GM13976 (cell line): ENCODE measurements around the gene RNF213.

Experiments used
- DNase-seq: peaks from one replicate; pipeline ENCODE4 v3.0.0; 2012; ENCODE audit warnings: low spot score
- in situ Hi-C: fragments of 300-500 bp; cut with MboI; formaldehyde crosslinking; loops from one replicate; pipeline ENCODE4 v1.12.0; 2022; ENCODE audit warnings: low sequenced_read_pairs, mixed read lengths, inconsistent platforms; ENCODE audit not compliant: unreplicated experiment
- TF ChIP-seq, protein P1 (sequence below): IDR thresholded peaks from 2 replicates; pipeline ENCODE4 v1.5.1; 2012; ENCODE audit warnings: borderline replicate concordance, mild to moderate bottlenecking; ENCODE audit not compliant: insufficient read depth; ENCODE audit errors: extremely low read depth, missing control alignments, control extremely low read depth

Gene RNF213

GRCh38 chr17:80289616-80290015 is 29.0 kb downstream of the RNF213 start:
- TF ChIP-seq, protein P1, sequence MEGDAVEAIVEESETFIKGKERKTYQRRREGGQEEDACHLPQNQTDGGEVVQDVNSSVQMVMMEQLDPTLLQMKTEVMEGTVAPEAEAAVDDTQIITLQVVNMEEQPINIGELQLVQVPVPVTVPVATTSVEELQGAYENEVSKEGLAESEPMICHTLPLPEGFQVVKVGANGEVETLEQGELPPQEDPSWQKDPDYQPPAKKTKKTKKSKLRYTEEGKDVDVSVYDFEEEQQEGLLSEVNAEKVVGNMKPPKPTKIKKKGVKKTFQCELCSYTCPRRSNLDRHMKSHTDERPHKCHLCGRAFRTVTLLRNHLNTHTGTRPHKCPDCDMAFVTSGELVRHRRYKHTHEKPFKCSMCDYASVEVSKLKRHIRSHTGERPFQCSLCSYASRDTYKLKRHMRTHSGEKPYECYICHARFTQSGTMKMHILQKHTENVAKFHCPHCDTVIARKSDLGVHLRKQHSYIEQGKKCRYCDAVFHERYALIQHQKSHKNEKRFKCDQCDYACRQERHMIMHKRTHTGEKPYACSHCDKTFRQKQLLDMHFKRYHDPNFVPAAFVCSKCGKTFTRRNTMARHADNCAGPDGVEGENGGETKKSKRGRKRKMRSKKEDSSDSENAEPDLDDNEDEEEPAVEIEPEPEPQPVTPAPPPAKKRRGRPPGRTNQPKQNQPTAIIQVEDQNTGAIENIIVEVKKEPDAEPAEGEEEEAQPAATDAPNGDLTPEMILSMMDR: no peak
- in situ Hi-C loops: no loop called here
- no peak for DNase-seq

- in situ Hi-C loops: no loop called here
- no peak for DNase-seq
- TF ChIP-seq, protein P1: no peak
These were observed 29.5 kb downstream of the RNF213 start for GRCh38 chr17:80290156-80290555.

- DNase-seq: no peak
- TF ChIP-seq, protein P1: no peak
- in situ Hi-C loops: no loop called here
These were observed 30.6 kb downstream of the RNF213 start for GRCh38 chr17:80291260-80291659.

- in situ Hi-C loops: no loop called here
- TF ChIP-seq, protein P1: no peak
- DNase-seq: no peak
These were observed 31.2 kb downstream of the RNF213 start for GRCh38 chr17:80291691-80292487.

GRCh38 chr17:80292521-80292971 is 31.9 kb downstream of the RNF213 start:
- no peak for DNase-seq
- in situ Hi-C loops: no loop called here
- TF ChIP-seq, protein P1: no peak

GRCh38 chr17:80294210-80294609 is 33.6 kb downstream of the RNF213 start:
- in situ Hi-C loops: no loop called here
- TF ChIP-seq, protein P1: no peak
- no peak for DNase-seq
